ENCODE measurements around the gene CALM3.
"Not testable (repeated sequence)": the region's sequence is repeated elsewhere in the genome, so short reads cannot be mapped to it uniquely, and the experiment has no call there.

CALM3 gene
- 103 to 249 (median 134) reads per million in 9 experiments for total RNA-seq

DNA sequence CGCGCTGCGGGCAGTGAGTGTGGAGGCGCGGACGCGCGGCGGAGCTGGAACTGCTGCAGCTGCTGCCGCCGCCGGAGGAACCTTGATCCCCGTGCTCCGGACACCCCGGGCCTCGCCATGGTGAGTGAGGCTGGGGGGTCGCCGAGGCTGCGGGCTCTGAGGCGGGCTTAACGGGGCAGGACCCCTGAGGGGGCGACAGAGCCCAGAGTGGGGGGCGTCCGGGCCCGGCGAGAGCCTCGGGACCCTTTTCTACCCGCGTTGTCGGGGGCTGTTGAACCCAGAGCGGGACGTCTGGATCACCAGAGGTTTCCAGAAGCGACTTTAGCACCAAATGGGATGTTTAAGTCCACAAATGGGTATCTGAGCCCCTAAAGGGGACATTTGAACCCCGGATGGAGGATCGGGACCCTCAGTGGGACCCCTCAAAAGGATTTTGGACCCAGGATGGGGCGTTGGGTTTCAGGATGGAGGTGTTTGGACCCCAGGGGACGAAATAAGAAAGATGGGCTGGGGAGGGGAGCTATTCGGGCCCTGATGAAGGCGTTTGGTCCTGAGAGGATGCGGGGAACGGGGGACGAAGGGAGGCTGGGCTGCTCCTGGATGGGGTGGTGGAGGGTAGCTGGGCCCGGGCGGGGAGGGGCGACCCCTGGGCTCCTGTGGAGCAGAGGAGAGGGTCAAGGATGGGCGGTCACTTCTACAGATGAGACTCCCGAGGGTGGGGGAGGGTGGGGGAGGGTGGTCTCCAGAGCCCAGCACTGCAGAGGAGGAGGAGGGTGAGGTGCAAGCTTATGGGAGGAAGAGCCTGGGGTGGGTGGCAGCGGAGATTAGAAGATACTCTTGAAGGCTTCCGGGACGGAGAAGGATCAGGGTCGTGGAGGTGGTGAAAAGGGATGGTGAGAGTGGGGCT is at the start of gene CALM3:
Gene CALM3, plus strand, starts transcription at position 13 of the 907 bp plus-strand sequence. Its CDS starts 105 bp downstream, at position 118.
- no peak for ATAC-seq (replicated peaks)
- Mint-ChIP-seq H3K36me3 (ENCODE audit: insufficient read depth) (peaks cover 17% of the 10 kb centered on the region), H3K9me3 (peaks cover 0 to 3% of the 10 kb centered on the region in 2 donors), H3K4me3 (peak within 1 kb of the TSS; percentile 91 to 97), H3K4me1 (ENCODE audit: low read depth in 2 of 2) (peaks cover 37 to 38% of the 10 kb centered on the region in 2 donors), H3K27me3 (no peaks in the 10 kb centered on the region), H3K27ac (peak within 1 kb of the TSS; percentile 100)
- no peak for DNase-seq

DNA sequence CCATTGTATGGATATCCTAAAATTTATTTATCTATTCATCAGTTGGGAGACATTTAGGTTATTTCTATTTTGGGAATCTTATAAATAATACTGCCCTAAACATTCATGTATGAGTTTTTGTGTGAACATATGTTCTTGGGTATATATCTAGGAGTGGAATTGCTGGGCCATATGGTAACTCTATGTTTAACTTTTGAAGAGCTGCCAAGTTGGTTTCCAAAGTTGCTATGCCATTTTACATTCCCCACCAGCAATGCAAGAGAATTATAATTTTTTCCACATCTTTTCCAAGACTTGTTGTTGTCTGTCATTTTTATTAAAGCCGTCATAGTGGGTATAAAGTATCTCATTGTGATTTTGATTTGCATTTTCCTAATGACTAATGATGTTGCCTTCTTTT is 48.2 kb upstream of the CALM3 start:
- Mint-ChIP-seq H3K27ac (no peak overlapping the region), H3K36me3 (ENCODE audit: insufficient read depth) (no peaks in the 10 kb centered on the region), H3K9me3 (peaks cover 4 to 12% of the 10 kb centered on the region in 2 donors), H3K4me3 (no peak overlapping the region), H3K4me1 (ENCODE audit: low read depth in 2 of 2) (no peaks in the 10 kb centered on the region), H3K27me3 (peaks cover 35 to 36% of the 10 kb centered on the region in 2 donors)
- ATAC-seq (replicated peaks) (no peak), DNase-seq (no peak)

DNA sequence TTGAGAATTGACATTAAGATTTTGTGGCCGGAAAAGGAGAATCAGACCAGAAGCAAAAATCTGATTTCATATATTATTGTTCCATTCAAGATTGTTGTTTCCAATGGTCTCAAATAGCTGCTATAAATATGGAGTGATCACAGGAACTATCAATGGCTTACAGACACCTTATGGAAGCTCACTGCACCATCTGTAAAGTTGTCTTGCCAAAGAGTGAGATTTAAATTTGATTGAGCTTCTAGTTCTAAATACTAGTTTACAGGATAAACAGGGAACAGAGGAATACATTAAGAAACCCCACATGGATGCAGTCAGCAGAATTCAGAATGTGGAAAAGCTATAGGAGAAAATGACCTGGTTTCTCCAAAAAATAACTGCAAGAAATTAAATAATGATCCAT is 47.0 kb upstream of the CALM3 start:
- no peak overlapping the region for H3K4me3 Mint-ChIP-seq
- DNase-seq (no peak), ATAC-seq (replicated peaks) (no peak)
- H3K36me3 Mint-ChIP-seq (ENCODE audit: insufficient read depth): no peaks in the 10 kb centered on the region
- no peak overlapping the region for H3K27ac Mint-ChIP-seq
- H3K27me3 Mint-ChIP-seq: peaks cover 37 to 42% of the 10 kb centered on the region in 2 donors
- H3K4me1 Mint-ChIP-seq (ENCODE audit: low read depth in 2 of 2): no peaks in the 10 kb centered on the region
- H3K9me3 Mint-ChIP-seq: peaks cover 4 to 12% of the 10 kb centered on the region in 2 donors

DNA sequence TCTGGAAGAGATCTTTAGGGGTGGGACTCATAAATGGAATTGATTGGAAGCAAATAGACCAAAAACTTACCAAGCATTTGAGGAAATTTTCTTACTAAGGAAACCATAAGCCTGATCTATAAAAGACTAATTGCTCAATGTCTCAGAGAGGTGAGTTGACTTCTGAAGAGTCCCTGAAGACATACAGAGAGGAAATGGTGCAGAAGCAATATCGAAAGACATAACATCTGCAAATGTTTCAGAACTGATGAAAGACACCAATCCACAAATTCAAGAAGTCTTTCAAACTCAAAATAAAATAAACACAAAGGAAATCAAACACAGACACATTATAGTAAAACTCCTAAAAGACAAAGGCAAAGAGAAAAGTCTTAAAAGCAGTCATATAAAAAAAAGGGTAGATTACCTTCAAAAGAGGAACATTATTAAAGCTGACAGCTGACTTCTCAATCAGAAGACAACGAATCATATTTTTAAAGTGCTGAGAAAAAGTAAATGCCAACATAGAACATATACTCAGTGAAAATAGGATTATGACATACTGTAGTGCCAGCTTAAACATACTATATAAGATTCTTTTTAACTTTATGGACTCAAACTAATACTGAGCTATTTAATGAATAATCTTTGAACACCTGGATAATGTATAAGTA is 45.4 kb upstream of the CALM3 start:
- DNase-seq (no peak), ATAC-seq (replicated peaks) (no peak)
- H3K27ac Mint-ChIP-seq: no peak overlapping the region

DNA sequence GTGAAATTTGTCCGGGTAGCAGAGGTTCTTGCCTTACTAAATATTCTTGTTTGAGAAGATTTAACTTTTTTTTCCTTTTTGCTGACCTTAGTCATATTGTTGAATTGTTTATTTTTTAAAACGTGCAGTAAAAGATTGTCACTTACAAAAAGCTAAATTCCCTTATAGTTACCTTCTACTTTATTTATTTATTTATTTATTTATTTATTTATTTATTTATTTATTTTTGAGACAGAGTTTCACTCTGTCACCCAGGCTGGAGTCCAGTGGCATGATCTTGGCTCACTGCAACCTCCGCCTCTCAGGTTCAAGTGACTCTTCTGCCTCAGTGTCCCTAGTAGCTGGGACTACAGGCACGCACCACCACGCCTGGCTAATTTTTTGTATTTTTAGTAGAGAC is 44.7 kb upstream of the CALM3 start:
- not testable (repeated sequence) for H3K27ac Mint-ChIP-seq; DNase-seq; H3K36me3 Mint-ChIP-seq (ENCODE audit: insufficient read depth); H3K9me3 Mint-ChIP-seq; H3K4me1 Mint-ChIP-seq (ENCODE audit: low read depth in 2 of 2); ATAC-seq (replicated peaks); H3K4me3 Mint-ChIP-seq
- H3K27me3 Mint-ChIP-seq: peaks cover 26 to 29% of the 10 kb centered on the region in 2 donors

More for the DNA sequence above, 45.4 kb upstream of the CALM3 start:
- Mint-ChIP-seq H3K4me1 (ENCODE audit: low read depth in 2 of 2) (no peaks in the 10 kb centered on the region), H3K4me3 (no peak overlapping the region), H3K9me3 (peaks cover 4 to 7% of the 10 kb centered on the region in 2 donors), H3K27me3 (peaks cover 33 to 37% of the 10 kb centered on the region in 2 donors), H3K36me3 (ENCODE audit: insufficient read depth) (no peaks in the 10 kb centered on the region)

DNA sequence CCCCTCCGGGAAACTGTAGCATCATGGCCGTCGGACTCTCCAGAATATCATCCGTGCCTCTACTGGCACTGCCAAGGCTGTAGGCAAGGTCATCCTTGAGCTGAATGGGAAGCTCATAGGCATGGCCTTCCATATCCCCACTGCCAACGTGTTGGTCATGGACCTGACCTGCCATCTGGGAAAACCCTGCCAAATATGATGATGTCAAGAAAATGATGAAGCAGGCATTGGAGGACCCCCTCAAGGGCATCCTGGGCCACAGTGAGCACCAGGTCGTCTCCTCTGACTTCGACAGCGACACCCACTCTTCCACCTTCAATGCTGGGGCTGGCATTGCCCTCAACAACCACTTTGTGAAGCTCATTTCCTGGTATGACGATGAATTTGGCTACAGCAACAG is 41.9 kb upstream of the CALM3 start:
- H3K9me3 Mint-ChIP-seq: no peaks in the 10 kb centered on the region
- H3K4me1 Mint-ChIP-seq (ENCODE audit: low read depth in 2 of 2): peaks cover 0 to 4% of the 10 kb centered on the region in 2 donors
- DNase-seq: no peak
- H3K27me3 Mint-ChIP-seq: peaks cover 14 to 16% of the 10 kb centered on the region in 2 donors
- H3K36me3 Mint-ChIP-seq (ENCODE audit: insufficient read depth): no peaks in the 10 kb centered on the region
- no peak overlapping the region for H3K27ac Mint-ChIP-seq
- ATAC-seq (replicated peaks): no peak
- no peak overlapping the region for H3K4me3 Mint-ChIP-seq

DNA sequence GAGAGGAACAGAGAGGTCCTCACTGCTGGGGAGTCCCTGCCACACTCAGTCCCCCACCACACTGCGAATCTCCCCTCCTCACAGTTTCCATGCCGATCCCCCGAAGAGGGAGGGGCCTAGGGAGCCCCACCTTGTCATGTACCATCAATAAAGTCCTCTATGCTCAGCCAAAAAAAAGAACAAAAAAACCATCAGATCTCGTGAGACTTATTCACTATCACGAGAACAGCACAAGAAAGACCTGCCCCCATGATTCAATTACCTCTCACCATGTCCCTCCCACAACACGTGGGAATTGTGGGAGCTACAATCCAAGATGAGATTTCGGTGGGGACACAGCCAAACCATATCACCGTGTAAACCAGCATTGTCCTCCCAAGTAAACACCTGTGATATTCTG is 41.5 kb upstream of the CALM3 start:
- ATAC-seq (replicated peaks); H3K27ac Mint-ChIP-seq: not testable (repeated sequence)

DNA sequence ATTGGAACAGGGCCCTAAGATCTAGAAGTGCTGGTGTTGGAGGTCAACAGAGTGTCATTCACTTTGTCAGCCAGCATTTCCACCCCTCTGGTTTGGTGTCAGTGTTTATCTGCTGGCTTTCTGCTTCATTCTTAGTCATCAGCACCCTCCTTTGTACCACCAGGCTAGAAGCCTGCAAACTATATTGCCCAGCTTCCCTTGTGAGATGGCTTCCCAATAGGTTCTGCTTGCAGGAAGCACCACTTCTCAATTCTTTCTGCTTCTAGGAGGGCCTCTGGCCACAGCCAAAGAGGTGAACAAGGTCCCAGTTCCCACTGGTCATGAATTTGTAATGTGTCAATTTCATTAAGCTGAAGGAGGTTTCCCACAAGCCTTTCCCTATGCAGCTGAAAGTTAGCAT is 36.4 kb upstream of the CALM3 start:
- DNase-seq: no peak
- H3K27ac Mint-ChIP-seq: no peak overlapping the region
- no peaks in the 10 kb centered on the region for H3K36me3 Mint-ChIP-seq (ENCODE audit: insufficient read depth)

More for the DNA sequence above, 41.5 kb upstream of the CALM3 start:
- not testable (repeated sequence) for H3K4me1 Mint-ChIP-seq (ENCODE audit: low read depth in 2 of 2); H3K4me3 Mint-ChIP-seq; H3K9me3 Mint-ChIP-seq; DNase-seq; H3K36me3 Mint-ChIP-seq (ENCODE audit: insufficient read depth)
- H3K27me3 Mint-ChIP-seq: peaks cover 10 to 11% of the 10 kb centered on the region in 2 donors

DNA sequence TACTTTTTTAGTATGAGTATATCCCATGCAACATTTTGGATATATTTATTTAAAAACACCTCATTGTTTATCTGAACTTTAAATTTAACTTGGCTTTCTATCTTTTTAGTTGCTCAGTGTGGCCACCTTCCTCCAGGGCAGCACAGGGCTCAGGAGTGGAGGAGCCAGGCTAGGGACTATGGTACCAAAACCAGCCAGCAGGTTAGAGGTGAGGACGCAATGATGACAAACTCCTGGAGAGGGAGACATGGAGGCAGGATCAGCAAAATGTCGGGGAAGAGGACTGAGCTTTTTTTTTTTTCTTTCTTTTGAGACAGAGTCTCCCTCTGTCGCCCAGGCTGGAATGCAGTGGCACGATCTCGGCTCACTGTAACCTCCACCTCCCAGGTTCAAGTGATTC is 29.6 kb upstream of the CALM3 start:
- ATAC-seq (replicated peaks) (no peak), DNase-seq (no peak)
- H3K27ac Mint-ChIP-seq: no peak overlapping the region

More for the DNA sequence above, 36.4 kb upstream of the CALM3 start:
- Mint-ChIP-seq H3K9me3 (no peaks in the 10 kb centered on the region), H3K4me3 (no peak overlapping the region), H3K27me3 (peaks cover 0 to 1% of the 10 kb centered on the region in 2 donors), H3K4me1 (ENCODE audit: low read depth in 2 of 2) (peaks cover 0 to 4% of the 10 kb centered on the region in 2 donors)
- no peak for ATAC-seq (replicated peaks)

DNA sequence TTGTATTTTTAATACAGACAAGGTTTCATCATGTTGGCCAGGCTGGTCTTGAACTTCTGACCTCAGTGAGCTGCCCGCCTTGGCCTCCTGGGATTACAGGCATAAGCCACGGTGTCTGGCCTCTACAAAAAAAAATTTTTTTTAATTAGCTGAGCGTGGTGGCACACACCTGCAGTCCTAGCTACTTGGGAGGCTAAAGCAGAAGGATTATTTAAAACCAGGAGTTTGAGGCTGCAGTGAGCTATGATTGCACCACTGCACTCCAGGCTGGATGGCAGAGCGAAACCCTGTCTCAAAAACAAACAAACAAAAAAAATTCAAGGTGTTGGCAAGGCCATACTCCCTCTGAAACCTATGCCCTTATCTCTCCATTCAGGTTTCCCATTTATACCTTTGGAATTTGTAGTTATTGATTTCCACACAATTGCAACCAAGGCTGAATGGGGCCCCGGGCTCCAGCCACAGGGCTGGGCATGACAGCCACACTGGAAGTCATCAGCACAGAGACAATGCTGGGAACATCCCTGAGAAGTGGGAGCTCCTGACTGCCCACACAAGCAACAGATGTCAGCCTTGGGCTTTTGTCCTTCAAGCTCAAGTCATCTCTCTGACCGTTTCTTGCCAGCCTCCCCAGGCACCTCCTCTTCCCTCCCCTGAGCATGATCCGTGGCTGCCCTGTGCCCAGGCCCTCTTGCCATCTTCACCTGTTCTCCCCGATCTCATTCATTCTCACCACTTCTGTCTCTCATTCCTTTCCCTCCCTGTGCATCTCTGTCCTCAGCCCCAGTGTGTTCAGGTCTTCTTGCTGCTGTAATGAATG is 27.2 kb upstream of the CALM3 start:
- Mint-ChIP-seq H3K27ac (no peak overlapping the region), H3K9me3 (no peaks in the 10 kb centered on the region), H3K27me3 (peaks cover 11 to 33% of the 10 kb centered on the region in 2 donors), H3K4me1 (ENCODE audit: low read depth in 2 of 2) (peaks cover 3 to 6% of the 10 kb centered on the region in 2 donors), H3K4me3 (no peak overlapping the region), H3K36me3 (ENCODE audit: insufficient read depth) (no peaks in the 10 kb centered on the region)
- ATAC-seq (replicated peaks) (no peak), DNase-seq (no peak)

More for the DNA sequence above, 29.6 kb upstream of the CALM3 start:
- no peak overlapping the region for H3K4me3 Mint-ChIP-seq
- no peaks in the 10 kb centered on the region for H3K9me3 Mint-ChIP-seq
- H3K36me3 Mint-ChIP-seq (ENCODE audit: insufficient read depth): no peaks in the 10 kb centered on the region
- peaks cover 7 to 25% of the 10 kb centered on the region in 2 donors for H3K27me3 Mint-ChIP-seq
- peaks cover 3 to 6% of the 10 kb centered on the region in 2 donors for H3K4me1 Mint-ChIP-seq (ENCODE audit: low read depth in 2 of 2)

DNA sequence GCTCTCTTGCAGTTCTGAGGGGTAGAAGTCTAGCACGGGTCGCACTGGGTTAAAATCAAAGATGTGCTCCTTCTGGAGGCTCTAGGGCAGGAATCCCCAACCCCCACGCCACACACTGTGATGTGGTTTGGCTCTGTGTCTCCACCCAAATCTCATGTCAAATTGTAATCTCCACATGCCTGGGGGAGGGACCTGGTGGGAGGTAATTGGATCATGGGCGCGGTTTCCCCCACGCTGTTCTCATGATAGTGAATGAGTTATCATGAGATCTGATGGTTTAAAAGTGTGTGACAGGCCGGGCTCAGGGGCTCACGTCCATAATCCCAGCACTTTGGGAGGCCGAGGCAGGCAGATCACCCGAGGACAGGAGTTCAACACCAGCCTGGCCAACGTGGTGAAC is 26.6 kb upstream of the CALM3 start:
- DNase-seq: no peak
- Mint-ChIP-seq H3K27ac (no peak overlapping the region), H3K36me3 (ENCODE audit: insufficient read depth) (no peaks in the 10 kb centered on the region), H3K9me3 (no peaks in the 10 kb centered on the region), H3K4me3 (no peak overlapping the region), H3K4me1 (ENCODE audit: low read depth in 2 of 2) (peaks cover 6 to 8% of the 10 kb centered on the region in 2 donors), H3K27me3 (peaks cover 16 to 33% of the 10 kb centered on the region in 2 donors)
- no peak for ATAC-seq (replicated peaks)

DNA sequence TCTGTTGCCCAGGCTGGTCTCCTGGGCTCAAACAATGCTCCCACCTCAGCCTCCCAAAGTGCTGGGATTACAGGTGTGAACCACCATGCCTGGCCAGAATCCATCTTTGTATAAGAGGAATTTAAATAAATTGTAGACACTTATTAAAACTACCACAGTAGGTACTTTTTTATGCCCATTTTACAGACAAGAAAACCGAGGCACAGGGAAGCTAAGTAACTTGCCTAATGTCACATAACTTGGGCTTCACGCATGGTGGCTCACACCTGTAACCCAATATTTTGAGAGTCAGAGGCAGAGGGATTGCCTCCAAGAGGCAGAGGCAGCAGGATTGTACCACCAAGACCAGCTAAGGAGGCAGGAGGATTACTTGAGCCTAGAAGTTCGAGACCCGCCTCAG is 22.7 kb upstream of the CALM3 start:
- H3K27me3 Mint-ChIP-seq: peaks cover 17 to 24% of the 10 kb centered on the region in 2 donors
- no peak for ATAC-seq (replicated peaks)
- H3K4me1 Mint-ChIP-seq (ENCODE audit: low read depth in 2 of 2): peaks cover 6 to 9% of the 10 kb centered on the region in 2 donors
- no peak overlapping the region for H3K4me3 Mint-ChIP-seq
- H3K9me3 Mint-ChIP-seq: no peaks in the 10 kb centered on the region
- H3K36me3 Mint-ChIP-seq (ENCODE audit: insufficient read depth): no peaks in the 10 kb centered on the region
- H3K27ac Mint-ChIP-seq: no peak overlapping the region
- DNase-seq: no peak

DNA sequence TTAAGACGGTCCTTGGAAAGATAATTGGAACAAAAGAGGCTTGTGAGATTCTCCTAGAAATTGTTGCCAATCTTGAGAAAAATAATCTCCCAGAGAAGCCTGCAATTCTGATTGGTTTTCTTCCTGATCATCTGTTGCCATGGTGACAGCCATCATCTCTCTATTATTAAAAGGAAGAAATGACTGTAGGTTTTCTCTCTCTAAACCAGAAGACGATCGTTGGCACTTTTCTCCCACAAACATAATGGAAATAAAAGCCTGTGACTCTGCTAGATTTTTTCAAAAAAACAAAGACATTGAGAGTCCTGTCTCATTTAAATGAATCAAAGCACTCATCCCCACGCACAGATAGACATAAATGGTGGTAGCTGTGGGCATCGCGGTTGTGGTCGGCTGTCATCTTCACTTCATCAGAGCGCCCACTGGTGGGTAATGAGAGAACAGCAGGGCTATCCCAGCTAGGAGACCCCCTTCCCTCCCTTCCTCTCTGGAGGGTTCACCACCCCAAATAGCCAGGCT is 21.7 kb upstream of the CALM3 start:
- Mint-ChIP-seq H3K4me3 (no peak overlapping the region), H3K27me3 (peaks cover 12 to 18% of the 10 kb centered on the region in 2 donors), H3K27ac (peak overlapping the region in 1 of 2 donors; percentile 82), H3K4me1 (ENCODE audit: low read depth in 2 of 2) (peaks cover 3 to 8% of the 10 kb centered on the region in 2 donors), H3K36me3 (ENCODE audit: insufficient read depth) (no peaks in the 10 kb centered on the region), H3K9me3 (no peaks in the 10 kb centered on the region)
- DNase-seq: peak in 2 of 3 experiments; percentile 22 to 40
- ATAC-seq (replicated peaks): peak; percentile 46

Data from effector memory CD8-positive, alpha-beta T cell (primary cell).